GM12878 (cell line): ENCODE results near the gene NONO. TPM values are rescaled to one million over a fixed set of nuclear protein-coding genes. Genes with fewer than 3 reads are reported as not detected.

Experiments
- BHLHE40 ChIP-seq, 2 experiments: fragments of 450-650 bp in 1 of 2; IDR thresholded peaks; 2 replicates each; pipeline ENCODE4 v1.6.1; 2011 to 2017; ENCODE audit warnings: low read depth in 2 of 2, borderline replicate concordance in 1 of 2, improper control_type of control experiment in 1 of 2, low read length in 1 of 2, mild to moderate bottlenecking in 1 of 2
- CBX3 ChIP-seq: fragments of 200-600 bp; sonication (generic); IDR thresholded peaks from 2 replicates; pipeline ENCODE4 v1.6.1; 2016; ENCODE audit warnings: low read depth, borderline replicate concordance
- FOXK2 ChIP-seq: fragments of 450-650 bp; IDR thresholded peaks from 2 replicates; pipeline ENCODE4 v1.6.1; 2017; ENCODE audit warnings: mild to moderate bottlenecking, moderate library complexity
- HDAC6 ChIP-seq: fragments of 200-600 bp; sonication (generic); IDR thresholded peaks from one replicate; pipeline ENCODE4 v1.8.0; 2017; ENCODE audit warnings: antibody characterized with exemption; ENCODE audit not compliant: unreplicated experiment
- HSF1 ChIP-seq: fragments of 150-350 bp; IDR thresholded peaks from 2 replicates; pipeline ENCODE4 v1.6.1; 2014; ENCODE audit warnings: mild to moderate bottlenecking, low read depth, low read length
- IKZF1 ChIP-seq: fragments of 450-650 bp; conservative IDR thresholded peaks from 2 replicates; pipeline ENCODE4 v1.6.1; 2017; ENCODE audit warnings: antibody characterized with exemption, mild to moderate bottlenecking
- IKZF2 ChIP-seq, 2 experiments: fragments of 450-650 bp; IDR thresholded peaks; 2 replicates each; pipeline ENCODE4 v1.6.1; 2017; ENCODE audit warnings: mild to moderate bottlenecking in 2 of 2, moderate library complexity in 2 of 2
- MAX ChIP-seq: IDR thresholded peaks from 2 replicates; pipeline ENCODE4 v1.6.1; 2012; ENCODE audit warnings: low read depth, low read length, improper control_type of control experiment
- MEF2A ChIP-seq: IDR thresholded peaks from 2 replicates; pipeline ENCODE4 v1.6.1; 2011; ENCODE audit warnings: low read depth, mild to moderate bottlenecking, low read length, moderate library complexity; ENCODE audit not compliant: insufficient read depth
- MYB ChIP-seq: fragments of 150-350 bp; IDR thresholded peaks from 2 replicates; pipeline ENCODE4 v1.6.1; 2014; ENCODE audit warnings: mild to moderate bottlenecking, low read depth, low read length, borderline replicate concordance
- NRF1 ChIP-seq: conservative IDR thresholded peaks from 2 replicates; pipeline ENCODE4 v1.6.1; 2011; ENCODE audit warnings: mild to moderate bottlenecking, low read depth, low read length, improper control_type of control experiment
- SMARCA5 ChIP-seq: fragments of 450-650 bp; IDR thresholded peaks from 2 replicates; pipeline ENCODE4 v1.6.1; 2017; ENCODE audit warnings: mild to moderate bottlenecking
- SRF ChIP-seq, 2 experiments: IDR thresholded peaks; 2 replicates each; pipeline ENCODE4 v1.6.1; 2011; ENCODE audit warnings: low read depth in 2 of 2, low read length in 2 of 2, mild to moderate bottlenecking in 1 of 2, moderate library complexity in 1 of 2
- TAF1 ChIP-seq: IDR thresholded peaks from 2 replicates; pipeline ENCODE4 v1.6.1; 2011; ENCODE audit warnings: mild to moderate bottlenecking, low read depth, low read length, borderline replicate concordance
- WRNIP1 ChIP-seq: IDR thresholded peaks from 2 replicates; pipeline ENCODE4 v1.6.1; 2011; ENCODE audit warnings: low read depth, low read length, improper control_type of control experiment, borderline replicate concordance
- YY1 ChIP-seq: IDR thresholded peaks from 2 replicates; pipeline ENCODE4 v1.6.1; 2011; ENCODE audit warnings: low read depth, mild to moderate bottlenecking, low read length
- ZNF687 ChIP-seq: fragments of 450-650 bp; IDR thresholded peaks from 2 replicates; pipeline ENCODE4 v1.6.1; 2017; ENCODE audit warnings: mild to moderate bottlenecking, moderate library complexity
- polyA plus RNA-seq, 11 experiments: library from polyadenylated mRNA; depleted of rRNA in 4 of 11; unstranded in 6 of 11; stranded (reverse) in 5 of 11; fragments of >200 nt; fragmentation: Nextera tagmentation in 4 of 11; fragmentation: Illumina TruSeq in 1 of 11; extraction: Ambion mirVana in 4 of 11; extraction: Trizol in 1 of 11; gene quantifications; 1 replicate in 1 of 11; 2 replicates in 10 of 11; pipeline versions ENCODE4 v1.2.1 to v1.2.3, GENCODE V29; 2011 to 2016; ENCODE audit warnings: inconsistent platforms in 2 of 11, missing spikeins in 2 of 11, low read depth in 1 of 11
- total RNA-seq, 4 experiments: library from RNA; depleted of rRNA in 3 of 4; stranded (reverse); fragments of >200 nt in 3 of 4; fragmentation: Illumina TruSeq in 1 of 4; extraction: Trizol in 1 of 4; gene quantifications; 2 replicates each; pipeline versions ENCODE4 v1.2.1 to v1.2.3, GENCODE V29; 2013 to 2021
- TF ChIP-seq, protein P1 (sequence below): fragments of 150-350 bp; IDR thresholded peaks from 2 replicates; pipeline ENCODE4 v1.6.1; 2016; ENCODE audit warnings: low read depth, low read length
- TF ChIP-seq, protein P2 (sequence below): IDR thresholded peaks from 2 replicates; pipeline ENCODE4 v1.6.1; 2011; ENCODE audit warnings: mild to moderate bottlenecking, low read depth, low read length, moderate library complexity; ENCODE audit not compliant: insufficient replicate concordance

NONO gene
- total and polyA plus RNA-seq, 10 of the 15 experiments (the other 5 are each of a cell fraction or from before 2014, with no cell fraction given), result 206 to 505 (median 373) TPM

- TF ChIP-seq, protein P1, sequence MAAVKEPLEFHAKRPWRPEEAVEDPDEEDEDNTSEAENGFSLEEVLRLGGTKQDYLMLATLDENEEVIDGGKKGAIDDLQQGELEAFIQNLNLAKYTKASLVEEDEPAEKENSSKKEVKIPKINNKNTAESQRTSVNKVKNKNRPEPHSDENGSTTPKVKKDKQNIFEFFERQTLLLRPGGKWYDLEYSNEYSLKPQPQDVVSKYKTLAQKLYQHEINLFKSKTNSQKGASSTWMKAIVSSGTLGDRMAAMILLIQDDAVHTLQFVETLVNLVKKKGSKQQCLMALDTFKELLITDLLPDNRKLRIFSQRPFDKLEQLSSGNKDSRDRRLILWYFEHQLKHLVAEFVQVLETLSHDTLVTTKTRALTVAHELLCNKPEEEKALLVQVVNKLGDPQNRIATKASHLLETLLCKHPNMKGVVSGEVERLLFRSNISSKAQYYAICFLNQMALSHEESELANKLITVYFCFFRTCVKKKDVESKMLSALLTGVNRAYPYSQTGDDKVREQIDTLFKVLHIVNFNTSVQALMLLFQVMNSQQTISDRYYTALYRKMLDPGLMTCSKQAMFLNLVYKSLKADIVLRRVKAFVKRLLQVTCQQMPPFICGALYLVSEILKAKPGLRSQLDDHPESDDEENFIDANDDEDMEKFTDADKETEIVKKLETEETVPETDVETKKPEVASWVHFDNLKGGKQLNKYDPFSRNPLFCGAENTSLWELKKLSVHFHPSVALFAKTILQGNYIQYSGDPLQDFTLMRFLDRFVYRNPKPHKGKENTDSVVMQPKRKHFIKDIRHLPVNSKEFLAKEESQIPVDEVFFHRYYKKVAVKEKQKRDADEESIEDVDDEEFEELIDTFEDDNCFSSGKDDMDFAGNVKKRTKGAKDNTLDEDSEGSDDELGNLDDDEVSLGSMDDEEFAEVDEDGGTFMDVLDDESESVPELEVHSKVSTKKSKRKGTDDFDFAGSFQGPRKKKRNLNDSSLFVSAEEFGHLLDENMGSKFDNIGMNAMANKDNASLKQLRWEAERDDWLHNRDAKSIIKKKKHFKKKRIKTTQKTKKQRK, result no peak
- TF ChIP-seq MAX (no peak), SRF (IDR thresholded peaks at IDR 0.05; ENCODE audit: low read depth in 2 of 2, low read length in 2 of 2) (no peak), ZNF687 (no peak), FOXK2 (no peak), SMARCA5 (no peak), BHLHE40 (IDR thresholded peaks at IDR 0.05; ENCODE audit: borderline replicate concordance in 1 of 2, low read depth in 2 of 2, low read length in 1 of 2) (peak; percentile 34 to 69; a peak in 2 of 4 replicates), HSF1 (no peak), HDAC6 (no peak), MEF2A (no peak), CBX3 (no peak), IKZF1 (peak; percentile 13; the same call in 1 of the 2 replicates), IKZF2 (IDR thresholded peaks at IDR 0.05) (no peak), TAF1 (peak; percentile 76), NRF1 (no peak; the same call in 1 of the 2 replicates), YY1 (peak; percentile 61), WRNIP1 (no peak), MYB (no peak)
- TF ChIP-seq, protein P2, sequence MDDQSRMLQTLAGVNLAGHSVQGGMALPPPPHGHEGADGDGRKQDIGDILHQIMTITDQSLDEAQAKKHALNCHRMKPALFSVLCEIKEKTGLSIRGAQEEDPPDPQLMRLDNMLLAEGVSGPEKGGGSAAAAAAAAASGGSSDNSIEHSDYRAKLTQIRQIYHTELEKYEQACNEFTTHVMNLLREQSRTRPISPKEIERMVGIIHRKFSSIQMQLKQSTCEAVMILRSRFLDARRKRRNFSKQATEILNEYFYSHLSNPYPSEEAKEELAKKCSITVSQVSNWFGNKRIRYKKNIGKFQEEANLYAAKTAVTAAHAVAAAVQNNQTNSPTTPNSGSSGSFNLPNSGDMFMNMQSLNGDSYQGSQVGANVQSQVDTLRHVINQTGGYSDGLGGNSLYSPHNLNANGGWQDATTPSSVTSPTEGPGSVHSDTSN, result peak; percentile 92
These were observed at the start of gene NONO (continued) for GRCh38 chrX:71283403-71284143.
